Choroid plexus epithelial cell (primary cell): ENCODE data around the gene CCDC198.
A peak's percentile ranks its signal among the peaks of the same experiment; 100 is the strongest.

Source experiments
- DNase-seq: peaks from one replicate; pipeline ENCODE4 v3.0.0-alpha.2; 2010; ENCODE audit warnings: low read depth
- H3K4me3 ChIP-seq: 2 replicates; pipeline ENCODE4 v1.5.1; 2011; ENCODE audit warnings: low read depth, mild to moderate bottlenecking, control low read depth, low read length, moderate library complexity
- TF ChIP-seq, protein P1 (sequence below): conservative IDR thresholded peaks from 2 replicates; pipeline ENCODE4 v1.5.1; 2011; ENCODE audit warnings: low read depth, mild to moderate bottlenecking, control low read depth, inconsistent platforms, low read length, moderate library complexity

Gene CCDC198

DNA sequence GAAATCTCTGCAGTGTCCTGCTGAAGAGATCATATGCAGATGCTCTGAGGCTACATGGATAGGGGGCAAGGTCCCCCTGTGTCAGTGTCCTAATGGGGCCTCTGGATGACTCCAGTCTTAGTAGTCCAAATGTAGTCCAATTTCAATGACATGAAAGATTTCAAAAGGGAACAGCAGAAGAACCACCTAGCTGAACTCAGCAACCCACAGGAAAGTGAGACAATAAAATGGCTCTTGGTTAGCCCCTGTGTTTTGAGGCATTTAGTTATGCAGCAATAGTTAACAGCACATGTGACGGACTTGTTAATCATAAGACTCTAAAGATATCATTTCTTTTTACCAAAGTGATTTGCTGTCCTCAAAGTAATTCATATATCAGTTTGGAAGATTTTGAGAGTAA lies 22.7 kb downstream of the CCDC198 start:
- no peak for DNase-seq
- TF ChIP-seq, protein P1, sequence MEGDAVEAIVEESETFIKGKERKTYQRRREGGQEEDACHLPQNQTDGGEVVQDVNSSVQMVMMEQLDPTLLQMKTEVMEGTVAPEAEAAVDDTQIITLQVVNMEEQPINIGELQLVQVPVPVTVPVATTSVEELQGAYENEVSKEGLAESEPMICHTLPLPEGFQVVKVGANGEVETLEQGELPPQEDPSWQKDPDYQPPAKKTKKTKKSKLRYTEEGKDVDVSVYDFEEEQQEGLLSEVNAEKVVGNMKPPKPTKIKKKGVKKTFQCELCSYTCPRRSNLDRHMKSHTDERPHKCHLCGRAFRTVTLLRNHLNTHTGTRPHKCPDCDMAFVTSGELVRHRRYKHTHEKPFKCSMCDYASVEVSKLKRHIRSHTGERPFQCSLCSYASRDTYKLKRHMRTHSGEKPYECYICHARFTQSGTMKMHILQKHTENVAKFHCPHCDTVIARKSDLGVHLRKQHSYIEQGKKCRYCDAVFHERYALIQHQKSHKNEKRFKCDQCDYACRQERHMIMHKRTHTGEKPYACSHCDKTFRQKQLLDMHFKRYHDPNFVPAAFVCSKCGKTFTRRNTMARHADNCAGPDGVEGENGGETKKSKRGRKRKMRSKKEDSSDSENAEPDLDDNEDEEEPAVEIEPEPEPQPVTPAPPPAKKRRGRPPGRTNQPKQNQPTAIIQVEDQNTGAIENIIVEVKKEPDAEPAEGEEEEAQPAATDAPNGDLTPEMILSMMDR, result no peak
- no peak overlapping the region for H3K4me3 ChIP-seq

DNA sequence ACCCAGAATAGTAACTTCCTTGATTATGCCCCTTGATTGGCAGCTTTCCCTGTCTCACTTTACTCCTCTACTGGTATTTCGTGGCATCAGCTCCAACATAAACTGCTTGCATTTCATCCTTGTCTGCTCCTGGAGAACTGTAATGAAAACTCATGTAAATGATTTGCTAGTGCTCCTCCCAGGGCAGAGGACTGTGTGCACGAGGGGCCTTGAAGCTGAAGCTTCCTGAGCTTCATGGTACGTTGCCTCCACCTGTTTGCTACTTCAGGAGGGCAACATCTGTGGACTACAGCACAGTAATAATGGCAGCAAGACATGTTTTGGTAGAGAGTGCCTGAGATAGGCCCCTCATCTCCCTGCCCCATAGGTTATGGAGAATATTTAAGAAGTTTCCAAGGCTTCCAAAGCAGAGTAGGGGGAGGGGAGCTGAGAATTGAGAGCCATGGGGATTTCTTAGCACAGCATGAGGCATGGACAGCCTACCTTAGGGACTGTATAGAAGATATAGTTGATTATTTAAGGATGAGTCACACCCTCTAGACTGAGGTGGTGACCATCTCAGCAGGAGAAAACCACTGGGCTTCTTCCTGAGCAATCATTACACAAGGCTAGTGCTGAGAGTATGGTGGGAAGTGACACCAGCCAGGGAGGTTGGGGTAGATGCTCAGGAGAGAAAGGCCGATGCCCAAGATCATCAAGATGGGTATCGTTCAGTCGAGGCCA lies 29.5 kb downstream of the CCDC198 start:
- TF ChIP-seq, protein P1, result no peak
- no peak overlapping the region for H3K4me3 ChIP-seq
- peak; percentile 58 for DNase-seq

DNA sequence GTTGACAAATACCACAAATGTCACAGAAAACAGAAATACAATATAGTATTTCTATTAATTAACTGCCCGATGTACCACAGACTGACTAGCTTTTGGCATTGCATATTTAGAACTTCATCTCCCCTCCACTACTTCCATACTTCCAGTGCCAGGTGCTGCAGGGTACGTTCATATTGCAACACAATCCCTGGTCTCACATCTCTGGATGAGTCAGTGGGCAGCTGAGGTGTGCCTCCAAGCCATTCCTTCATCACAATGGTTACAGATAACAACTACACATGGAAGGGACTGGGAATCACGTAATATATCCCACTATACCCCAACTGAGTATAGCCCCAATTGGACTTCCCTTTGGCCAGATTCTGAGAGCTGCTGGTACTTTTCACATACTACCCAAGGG lies 31.1 kb downstream of the CCDC198 start:
- no peak overlapping the region for H3K4me3 ChIP-seq
- no peak for DNase-seq
- TF ChIP-seq, protein P1, result no peak

DNA sequence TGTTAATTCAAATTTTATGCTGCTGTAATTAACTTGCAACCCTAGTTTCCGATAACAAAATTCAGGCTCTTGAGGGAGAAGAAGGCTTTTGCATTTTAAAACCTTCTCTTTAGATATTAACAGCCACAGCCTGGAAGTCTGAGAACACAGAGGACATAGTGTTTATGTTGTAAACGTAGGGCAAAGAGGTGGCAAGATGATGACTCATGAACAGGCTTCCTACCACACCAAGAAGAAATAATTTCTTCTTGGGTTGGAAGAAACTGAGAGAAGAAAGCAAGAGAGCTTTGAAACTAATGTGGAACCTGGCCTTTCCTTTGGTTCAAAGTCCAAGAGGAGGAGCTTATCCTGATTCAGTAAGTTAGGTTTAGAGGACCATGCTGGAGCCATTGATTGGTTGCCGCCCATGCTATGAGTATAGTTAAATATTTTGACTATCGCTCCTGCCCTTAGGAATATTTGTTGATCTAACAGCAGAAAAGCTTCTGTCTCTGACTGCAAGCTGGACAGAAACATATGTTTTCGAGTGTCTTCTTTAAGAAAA lies 31.8 kb downstream of the CCDC198 start:
- TF ChIP-seq, protein P1, result no peak
- DNase-seq, result peak; percentile 45

DNA sequence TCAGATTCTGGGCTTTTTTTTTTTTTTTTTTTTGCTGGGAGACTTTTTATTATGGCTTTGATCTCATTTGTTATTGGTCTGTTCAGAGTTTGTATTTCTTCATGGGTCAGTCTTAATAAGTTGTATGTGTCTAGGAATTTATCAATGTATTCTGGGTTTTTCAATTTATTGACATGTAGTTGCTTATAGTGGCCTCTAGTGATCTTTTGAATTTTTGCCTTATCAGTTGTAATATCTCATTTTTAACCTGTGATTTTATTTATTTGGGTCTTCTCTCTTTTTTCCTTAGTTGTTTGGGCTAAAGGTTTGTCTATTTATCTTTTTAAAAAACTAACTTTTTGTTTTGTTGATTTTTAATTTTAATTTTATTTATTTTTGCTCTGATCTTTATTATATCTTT lies 57.7 kb downstream of the CCDC198 start:
- DNase-seq, result no peak
- TF ChIP-seq, protein P1, result no peak
- no peak overlapping the region for H3K4me3 ChIP-seq

More for the DNA sequence above, 31.8 kb downstream of the CCDC198 start:
- H3K4me3 ChIP-seq, result no peak overlapping the region

DNA sequence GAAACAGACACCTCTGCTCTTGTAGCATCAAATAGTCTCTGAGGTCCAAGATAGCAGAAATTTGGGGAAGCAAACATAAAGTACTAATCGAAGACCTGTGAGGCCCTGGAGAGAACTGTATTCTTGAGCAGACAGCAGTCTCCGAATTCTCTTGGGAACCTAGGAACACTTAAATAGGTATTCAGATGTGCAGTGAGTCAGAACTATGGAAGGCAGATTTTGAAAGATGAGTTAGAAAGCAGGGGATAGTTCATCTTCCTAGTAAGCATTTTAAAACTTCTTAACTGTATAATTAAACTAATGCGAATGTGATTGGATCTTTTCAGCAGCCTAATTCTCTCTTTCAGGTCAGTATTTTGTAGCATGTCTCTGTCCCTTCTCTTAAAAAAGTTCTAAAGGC lies 72.7 kb downstream of the CCDC198 start:
- H3K4me3 ChIP-seq, result no peak overlapping the region
- DNase-seq, result peak; percentile 10
- TF ChIP-seq, protein P1, result no peak

DNA sequence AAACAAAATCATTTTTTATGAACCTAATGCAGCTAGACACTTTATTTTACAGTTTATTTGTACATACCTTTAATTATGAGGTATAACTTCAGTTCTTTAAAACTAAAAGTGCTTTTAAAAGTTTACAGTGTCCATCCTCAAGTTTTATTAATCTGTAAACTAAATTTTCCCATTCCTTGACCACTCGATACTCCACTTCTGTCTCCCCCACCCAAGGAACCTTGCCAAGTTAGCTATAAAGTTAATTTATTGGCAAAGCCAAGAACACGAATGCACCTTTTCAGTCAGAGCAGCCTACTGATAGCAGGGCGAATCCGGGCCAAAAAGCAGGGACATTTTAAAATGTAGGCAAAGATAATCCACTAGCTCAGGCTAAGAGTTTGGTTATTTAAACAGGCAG lies 73.6 kb downstream of the CCDC198 start:
- TF ChIP-seq, protein P1, result no peak
- H3K4me3 ChIP-seq, result no peak overlapping the region
- no peak for DNase-seq
